ENCODE measurements around the gene PTPRF.

DNA sequence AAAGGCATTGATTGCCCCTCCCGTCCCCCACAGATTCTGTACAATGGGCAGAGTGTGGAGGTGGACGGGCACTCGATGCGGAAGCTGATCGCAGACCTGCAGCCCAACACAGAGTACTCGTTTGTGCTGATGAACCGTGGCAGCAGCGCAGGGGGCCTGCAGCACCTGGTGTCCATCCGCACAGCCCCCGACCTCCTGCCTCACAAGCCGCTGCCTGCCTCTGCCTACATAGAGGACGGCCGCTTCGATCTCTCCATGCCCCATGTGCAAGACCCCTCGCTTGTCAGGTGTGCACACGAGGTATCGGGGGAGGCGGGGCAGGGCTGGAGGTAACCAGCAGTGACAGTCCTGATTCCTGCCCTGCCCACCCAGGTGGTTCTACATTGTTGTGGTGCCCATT lies 74.5 kb downstream of the PTPRF start:
- TF ChIP-seq, protein P1, sequence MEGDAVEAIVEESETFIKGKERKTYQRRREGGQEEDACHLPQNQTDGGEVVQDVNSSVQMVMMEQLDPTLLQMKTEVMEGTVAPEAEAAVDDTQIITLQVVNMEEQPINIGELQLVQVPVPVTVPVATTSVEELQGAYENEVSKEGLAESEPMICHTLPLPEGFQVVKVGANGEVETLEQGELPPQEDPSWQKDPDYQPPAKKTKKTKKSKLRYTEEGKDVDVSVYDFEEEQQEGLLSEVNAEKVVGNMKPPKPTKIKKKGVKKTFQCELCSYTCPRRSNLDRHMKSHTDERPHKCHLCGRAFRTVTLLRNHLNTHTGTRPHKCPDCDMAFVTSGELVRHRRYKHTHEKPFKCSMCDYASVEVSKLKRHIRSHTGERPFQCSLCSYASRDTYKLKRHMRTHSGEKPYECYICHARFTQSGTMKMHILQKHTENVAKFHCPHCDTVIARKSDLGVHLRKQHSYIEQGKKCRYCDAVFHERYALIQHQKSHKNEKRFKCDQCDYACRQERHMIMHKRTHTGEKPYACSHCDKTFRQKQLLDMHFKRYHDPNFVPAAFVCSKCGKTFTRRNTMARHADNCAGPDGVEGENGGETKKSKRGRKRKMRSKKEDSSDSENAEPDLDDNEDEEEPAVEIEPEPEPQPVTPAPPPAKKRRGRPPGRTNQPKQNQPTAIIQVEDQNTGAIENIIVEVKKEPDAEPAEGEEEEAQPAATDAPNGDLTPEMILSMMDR (IDR thresholded peaks at IDR 0.05; ENCODE audit: low read depth, low read length, missing input control), result no peak
- TF ChIP-seq YY1 (IDR thresholded peaks at IDR 0.05), result no peak
